Transverse colon (tissue), 4 donors: Measurements from ENCODE around the gene CREB5. TPM values are rescaled to one million over a fixed set of nuclear protein-coding genes. Genes with fewer than 3 reads are reported as not detected.

ENCODE experiments used
- DNase-seq: peaks from one replicate; pipeline ENCODE4 v3.0.0-alpha.2; 2019
- H3K27ac ChIP-seq, 4 donors: fragments of 200-600 bp; sonication (generic); 2 replicates each; pipeline ENCODE4 v1.5.1; 2016 to 2018; ENCODE audit warnings: inconsistent platforms in 4 of 4
- H3K27me3 ChIP-seq: fragments of 200-600 bp; sonication (generic); 2 replicates; pipeline ENCODE4 v1.5.1; 2017; ENCODE audit warnings: inconsistent platforms
- H3K36me3 ChIP-seq, 4 donors: fragments of 200-600 bp; sonication (generic); 2 replicates each; pipeline ENCODE4 v1.5.1; 2017 to 2019; ENCODE audit warnings: inconsistent platforms in 4 of 4
- H3K4me1 ChIP-seq, 4 donors: fragments of 200-600 bp; sonication (generic); 2 replicates each; pipeline ENCODE4 v1.5.1; 2017 to 2020; ENCODE audit warnings: inconsistent platforms in 4 of 4
- H3K4me3 ChIP-seq, 4 donors: fragments of 200-600 bp; sonication (generic); 1 replicate in 1 of 4; 2 replicates in 3 of 4; pipeline versions ENCODE4 v1.5.1 to v1.6.1; 2017 to 2019; ENCODE audit warnings: inconsistent platforms in 4 of 4
- H3K9me3 ChIP-seq, 2 donors: fragments of 200-600 bp; sonication (generic); 2 replicates each; pipeline ENCODE4 v1.5.1; 2017 to 2019; ENCODE audit warnings: inconsistent platforms in 2 of 2
- CTCF ChIP-seq, 5 experiments: fragments of 200-600 bp in 3 of 5; fragments of 450-650 bp in 2 of 5; sonication (generic) in 3 of 5; IDR thresholded peaks; 1 replicate in 2 of 5; 2 replicates in 3 of 5; pipeline ENCODE4 v1.5.1; 2016 to 2017; ENCODE audit warnings: antibody characterized with exemption in 5 of 5, inconsistent platforms in 3 of 5, mild to moderate bottlenecking in 2 of 5, moderate library complexity in 1 of 5
- EP300 ChIP-seq: sonication (generic); formaldehyde crosslinking; IDR thresholded peaks from one replicate; pipeline ENCODE4 v1.6.1; 2017; ENCODE audit warnings: antibody characterized with exemption, low read depth
- POLR2A ChIP-seq: fragments of 450-650 bp; IDR thresholded peaks from one replicate; pipeline ENCODE4 v1.6.1; 2016; ENCODE audit warnings: antibody characterized with exemption, mild to moderate bottlenecking, moderate library complexity
- POLR2AphosphoS5 ChIP-seq, 3 donors: sonication (generic); formaldehyde crosslinking; IDR thresholded peaks; one replicate each; pipeline ENCODE4 v1.6.1; 2016; ENCODE audit warnings: antibody characterized with exemption in 3 of 3
- WGBS, 2 donors: methylation state at CpG; one replicate each; pipeline ENCODE4 v1.1.5; 2018; ENCODE audit warnings: low coverage in 1 of 2; 5-methylcytosine and 5-hydroxymethylcytosine counted together
- in situ Hi-C, 4 donors: fragments of 200-750 bp; cut with MboI; loops; one replicate each; pipeline versions ENCODE4 v1.15.0 to v1.15.1; 2017; ENCODE audit warnings: low sequenced_read_pairs in 3 of 4, low pct_ligation_motif_present in 1 of 4, low pct_unique_long_range_greater_than_20kb in 1 of 4
- intact Hi-C: fragments of 100-400 bp; cut with DNase I; formaldehyde crosslinking; loops from one replicate; pipeline ENCODE4 v1.15.1; 2023; ENCODE audit warnings: low total_unique reads
- total RNA-seq, 4 donors: library from RNA; depleted of rRNA; stranded (reverse); fragments of >200 nt; gene quantifications; one replicate each; pipeline ENCODE4 v1.1.0, GENCODE V29; 2016

CREB5 gene
- total RNA-seq, 4 donors from 2014 or later = 3.0 to 12.2 (median 7.0) TPM

GRCh38 chr7:28830846-28831245 lies 418.5 kb downstream of the CREB5 start:
- Histone ChIP-seq H3K27me3 (no peaks in the 10 kb centered on the region), H3K27ac (no peak overlapping the region), H3K4me3 (no peak overlapping the region), H3K4me1 (no peaks in the 10 kb centered on the region), H3K36me3 (no peaks in the 10 kb centered on the region), H3K9me3 (no peaks in the 10 kb centered on the region)
- WGBS, 2 donors = 31 to 100% methylated on average over 1 of the region's 1 CpG
- no peak for DNase-seq
- in situ Hi-C loops = no loop called here
- intact Hi-C loops = no loop called here
- TF ChIP-seq EP300 (no peak), CTCF (IDR thresholded peaks at IDR 0.05) (no peak), POLR2A (no peak), POLR2AphosphoS5 (IDR thresholded peaks at IDR 0.05) (no peak)

GRCh38 chr7:28832669-28833068 lies 420.4 kb downstream of the CREB5 start:
- in situ Hi-C loops = no loop called here
- H3K27ac ChIP-seq = no peak overlapping the region
- no peak for TF ChIP-seq EP300
- TF ChIP-seq POLR2AphosphoS5 (IDR thresholded peaks at IDR 0.05) = no peak
- TF ChIP-seq POLR2A = no peak
- TF ChIP-seq CTCF (IDR thresholded peaks at IDR 0.05) = no peak
- no peak overlapping the region for H3K4me3 ChIP-seq
- no peak for DNase-seq
- 70 to 88% methylated on average over 2 to 3 of the region's 3 CpGs for WGBS, 2 donors
- intact Hi-C loops = no loop called here
- H3K36me3 ChIP-seq = no peaks in the 10 kb centered on the region
- no peaks in the 10 kb centered on the region for H3K9me3 ChIP-seq
- H3K4me1 ChIP-seq = no peaks in the 10 kb centered on the region
- H3K27me3 ChIP-seq = no peaks in the 10 kb centered on the region

- DNase-seq = no peak
- in situ Hi-C loops = no loop called here
- H3K27me3 ChIP-seq = no peaks in the 10 kb centered on the region
- intact Hi-C loops = no loop called here
- no peak overlapping the region for H3K4me3 ChIP-seq
- H3K27ac ChIP-seq = no peak overlapping the region
- H3K9me3 ChIP-seq = no peaks in the 10 kb centered on the region
- TF ChIP-seq POLR2A = no peak
- no peak for TF ChIP-seq CTCF (IDR thresholded peaks at IDR 0.05)
- no peak for TF ChIP-seq EP300
- TF ChIP-seq POLR2AphosphoS5 (IDR thresholded peaks at IDR 0.05) = no peak
- no peaks in the 10 kb centered on the region for H3K4me1 ChIP-seq
- H3K36me3 ChIP-seq = no peaks in the 10 kb centered on the region
Measured at GRCh38 chr7:28835800-28836199, 423.5 kb downstream of the CREB5 start.

- Histone ChIP-seq H3K9me3 (no peaks in the 10 kb centered on the region), H3K27ac (no peak overlapping the region), H3K4me1 (no peaks in the 10 kb centered on the region), H3K27me3 (no peaks in the 10 kb centered on the region), H3K4me3 (no peak overlapping the region), H3K36me3 (no peaks in the 10 kb centered on the region)
- WGBS, 2 donors = 64 to 80% methylated on average over 3 of the region's 3 CpGs
- in situ Hi-C loops = no loop called here
- TF ChIP-seq CTCF (IDR thresholded peaks at IDR 0.05) (no peak), EP300 (no peak), POLR2A (no peak), POLR2AphosphoS5 (IDR thresholded peaks at IDR 0.05) (no peak)
- no peak for DNase-seq
- intact Hi-C loops = no loop called here
Measured at GRCh38 chr7:28836716-28837115, 424.4 kb downstream of the CREB5 start.
